Spleen (tissue), 11 donors: ENCODE data around the gene AKAP13. TPM values are rescaled to one million over a fixed set of nuclear protein-coding genes. Genes with fewer than 3 reads are reported as not detected.

Experiments used
- DNase-seq: peaks from one replicate; pipeline ENCODE4 v3.0.0-alpha.2; 2020
- H3K27ac ChIP-seq, 8 donors: fragments of 200-600 bp; sonication (generic) in 7 of 8; 1 replicate in 4 of 8; 2 replicates in 4 of 8; pipeline versions ENCODE4 v1.5.0 to v1.8.0; 2016 to 2021; ENCODE audit warnings: inconsistent platforms in 4 of 8, mild to moderate bottlenecking in 4 of 8, moderate library complexity in 1 of 8
- H3K27me3 ChIP-seq, 7 donors: fragments of 200-600 bp; sonication (generic) in 6 of 7; replicated peaks in 1 of 7; 1 replicate in 4 of 7; 2 replicates in 3 of 7; pipeline versions ENCODE4 v1.5.0 to v1.8.0; 2016 to 2021; ENCODE audit warnings: inconsistent platforms in 3 of 7, mild to moderate bottlenecking in 1 of 7
- H3K36me3 ChIP-seq, 6 donors: fragments of 200-600 bp; sonication (generic) in 5 of 6; 1 replicate in 4 of 6; 2 replicates in 2 of 6; pipeline versions ENCODE4 v1.5.0 to v1.8.0; 2016 to 2021; ENCODE audit warnings: inconsistent platforms in 2 of 6
- H3K4me1 ChIP-seq, 6 donors: fragments of 200-600 bp; sonication (generic) in 5 of 6; 1 replicate in 3 of 6; 2 replicates in 3 of 6; pipeline versions ENCODE4 v1.5.0 to v1.8.0; 2016 to 2021; ENCODE audit warnings: inconsistent platforms in 3 of 6
- H3K4me3 ChIP-seq, 8 donors: fragments of 200-600 bp; sonication (generic) in 7 of 8; 1 replicate in 4 of 8; 2 replicates in 4 of 8; pipeline versions ENCODE4 v1.5.0 to v1.8.0; 2016 to 2021; ENCODE audit warnings: inconsistent platforms in 4 of 8, mild to moderate bottlenecking in 4 of 8, moderate library complexity in 2 of 8
- H3K9me3 ChIP-seq, 8 donors: fragments of 200-600 bp; sonication (generic) in 7 of 8; 1 replicate in 4 of 8; 2 replicates in 4 of 8; pipeline versions ENCODE4 v1.5.0 to v1.8.0; 2016 to 2021; ENCODE audit warnings: inconsistent platforms in 4 of 8
- POLR2A ChIP-seq, 3 donors: fragments of 450-650 bp; IDR thresholded peaks; one replicate each; pipeline ENCODE4 v1.5.1; 2017; ENCODE audit warnings: antibody characterized with exemption in 3 of 3, mild to moderate bottlenecking in 1 of 3
- POLR2AphosphoS5 ChIP-seq, 3 donors: sonication (generic); formaldehyde crosslinking; IDR thresholded peaks; one replicate each; pipeline ENCODE4 v1.5.1; 2017; ENCODE audit warnings: antibody characterized with exemption in 3 of 3
- WGBS, 5 donors: extraction: QIAGEN DNeasy Blood & Tissue Kit in 3 of 5; methylation state at CpG; one replicate each; pipeline versions ENCODE4 v1.1.5 to v1.1.7; 2013 to 2018; 5-methylcytosine and 5-hydroxymethylcytosine counted together
- intact Hi-C: fragments of 100-400 bp; cut with DNase I; formaldehyde crosslinking; loops from one replicate; pipeline ENCODE4 v1.15.0; 2023; ENCODE audit warnings: low total_unique reads
- polyA plus RNA-seq, 3 donors: library from polyadenylated mRNA; stranded (reverse); fragments of 200-250 nt; gene quantifications; one replicate each; pipeline ENCODE4 v1.2.1, GENCODE V29; 2013
- total RNA-seq, 7 donors: library from RNA; depleted of rRNA in 3 of 7; stranded (reverse); fragments of >200 nt in 3 of 7; fragmentation: NEBNext Ultra II Directional in 4 of 7; extraction: Animal tissue kit (Norgen Biotek cat#: 25700) in 4 of 7; gene quantifications; one replicate each; pipeline versions ENCODE4 v1.1.0 to v1.2.1, GENCODE V29; 2016 to 2021
- TF ChIP-seq, protein P1 (sequence below), 11 experiments: fragments of 200-600 bp in 7 of 11; fragments of 450-650 bp in 4 of 11; sonication (generic) in 4 of 11; IDR thresholded peaks in 8 of 11; conservative IDR thresholded peaks in 3 of 11; 1 replicate in 7 of 11; 2 replicates in 4 of 11; pipeline versions ENCODE4 v1.4.0 to v1.8.0; 2016 to 2021; ENCODE audit warnings: antibody characterized with exemption in 11 of 11, inconsistent platforms in 4 of 11, mild to moderate bottlenecking in 1 of 11
- donor health status: healthy with polysubstance abuse.
- donor health status: DM: no; HTN: no; CAD: no; lungs with moderate emphysema.
- donor health status: DM: no; HTN: no; CAD: no.
- donor health status: Bipolar disorder and iron deficiency.
- donor health status: healthy.
- donor health status: DM: no; HTN: no; CAD: no.
- donor health status: DM: yes; HTN: yes; CAD: no.

The AKAP13 gene
- total and polyA plus RNA-seq, 10 donors, result 35.4 to 413 (median 260) TPM

GRCh38 chr15:85757939-85758654 lies 377.7 kb downstream of the AKAP13 start:
- peaks cover 0 to 37% (median 2%) of the 10 kb centered on the region in 6 donors for H3K36me3 ChIP-seq
- H3K4me3 ChIP-seq, result no peak overlapping the region
- WGBS, 5 donors, result 88 to 95% (median 92%) methylated on average over 16 to 17 of the region's 17 CpGs
- intact Hi-C loops, result no loop called here
- H3K4me1 ChIP-seq, result no peaks in the 10 kb centered on the region
- no peaks in the 10 kb centered on the region for H3K27me3 ChIP-seq
- H3K27ac ChIP-seq, result no peak overlapping the region
- TF ChIP-seq, protein P1, sequence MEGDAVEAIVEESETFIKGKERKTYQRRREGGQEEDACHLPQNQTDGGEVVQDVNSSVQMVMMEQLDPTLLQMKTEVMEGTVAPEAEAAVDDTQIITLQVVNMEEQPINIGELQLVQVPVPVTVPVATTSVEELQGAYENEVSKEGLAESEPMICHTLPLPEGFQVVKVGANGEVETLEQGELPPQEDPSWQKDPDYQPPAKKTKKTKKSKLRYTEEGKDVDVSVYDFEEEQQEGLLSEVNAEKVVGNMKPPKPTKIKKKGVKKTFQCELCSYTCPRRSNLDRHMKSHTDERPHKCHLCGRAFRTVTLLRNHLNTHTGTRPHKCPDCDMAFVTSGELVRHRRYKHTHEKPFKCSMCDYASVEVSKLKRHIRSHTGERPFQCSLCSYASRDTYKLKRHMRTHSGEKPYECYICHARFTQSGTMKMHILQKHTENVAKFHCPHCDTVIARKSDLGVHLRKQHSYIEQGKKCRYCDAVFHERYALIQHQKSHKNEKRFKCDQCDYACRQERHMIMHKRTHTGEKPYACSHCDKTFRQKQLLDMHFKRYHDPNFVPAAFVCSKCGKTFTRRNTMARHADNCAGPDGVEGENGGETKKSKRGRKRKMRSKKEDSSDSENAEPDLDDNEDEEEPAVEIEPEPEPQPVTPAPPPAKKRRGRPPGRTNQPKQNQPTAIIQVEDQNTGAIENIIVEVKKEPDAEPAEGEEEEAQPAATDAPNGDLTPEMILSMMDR (IDR thresholded peaks at IDR 0.05 in 8 of 11, conservative IDR thresholded peaks at IDR 0.05 in 3 of 11), result no peak
- no peak for TF ChIP-seq POLR2A (IDR thresholded peaks at IDR 0.05)
- TF ChIP-seq POLR2AphosphoS5 (IDR thresholded peaks at IDR 0.05), result no peak
- no peaks in the 10 kb centered on the region for H3K9me3 ChIP-seq
- peak; percentile 40 for DNase-seq

DNA sequence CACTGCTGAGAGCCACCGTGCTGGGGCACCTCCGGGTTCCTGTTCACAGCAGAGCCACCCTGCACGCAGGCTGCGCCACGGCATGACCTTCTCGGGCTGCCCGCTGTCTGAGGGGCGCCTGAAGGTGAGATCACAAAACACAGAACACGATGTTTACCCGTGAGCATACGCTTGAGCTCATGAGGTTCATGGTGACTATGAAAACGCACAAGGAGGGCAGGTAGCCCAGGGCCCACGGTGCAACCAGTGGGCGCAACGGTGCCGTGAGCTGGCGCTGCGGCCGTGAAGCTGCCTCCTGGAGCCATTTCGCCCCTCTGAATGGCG lies 378.2 kb downstream of the AKAP13 start:
- 95 to 97% (median 97%) methylated on average over 21 of the region's 21 CpGs for WGBS, 5 donors
- Histone ChIP-seq H3K27me3 (no peaks in the 10 kb centered on the region), H3K9me3 (no peaks in the 10 kb centered on the region), H3K4me3 (no peak overlapping the region), H3K36me3 (peaks cover 0 to 42% (median 2%) of the 10 kb centered on the region in 6 donors), H3K27ac (no peak overlapping the region), H3K4me1 (no peaks in the 10 kb centered on the region)
- DNase-seq, result peak; percentile 39
- TF ChIP-seq, protein P1 (IDR thresholded peaks at IDR 0.05 in 8 of 11, conservative IDR thresholded peaks at IDR 0.05 in 3 of 11), result no peak
- no peak for TF ChIP-seq POLR2A (IDR thresholded peaks at IDR 0.05)
- no peak for TF ChIP-seq POLR2AphosphoS5 (IDR thresholded peaks at IDR 0.05)
- intact Hi-C loops, result no loop called here

DNA sequence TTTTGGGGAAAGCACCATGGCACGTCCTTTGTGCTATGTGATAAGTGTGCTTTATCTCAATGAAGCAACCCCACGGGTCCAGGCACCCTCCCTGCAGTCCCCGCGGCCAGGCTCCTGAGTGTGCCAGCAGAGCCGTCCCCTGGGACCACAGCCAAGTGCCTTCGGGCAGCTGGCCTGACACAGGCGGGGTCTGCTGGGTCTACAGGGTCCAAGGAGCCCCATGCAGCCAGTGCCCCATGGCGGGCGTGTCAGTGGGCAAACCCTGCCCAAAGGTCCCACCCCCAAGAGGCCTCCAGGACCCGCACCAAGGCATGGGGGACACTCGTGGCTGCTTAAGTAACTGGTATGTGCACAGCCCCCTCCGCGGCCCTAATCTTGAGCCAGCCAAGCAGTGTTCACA lies 379.0 kb downstream of the AKAP13 start:
- no peak overlapping the region for H3K4me3 ChIP-seq
- no peaks in the 10 kb centered on the region for H3K27me3 ChIP-seq
- DNase-seq, result peak; percentile 71
- H3K9me3 ChIP-seq, result no peaks in the 10 kb centered on the region
- WGBS, 5 donors, result 79 to 92% (median 88%) methylated on average over 4 to 13 of the region's 13 CpGs
- no peaks in the 10 kb centered on the region for H3K4me1 ChIP-seq
- H3K36me3 ChIP-seq, result peaks cover 0 to 43% (median 2%) of the 10 kb centered on the region in 6 donors
- TF ChIP-seq POLR2AphosphoS5 (IDR thresholded peaks at IDR 0.05) (no peak), POLR2A (IDR thresholded peaks at IDR 0.05) (no peak)
- TF ChIP-seq, protein P1 (IDR thresholded peaks at IDR 0.05 in 8 of 11, conservative IDR thresholded peaks at IDR 0.05 in 3 of 11), result no peak
- intact Hi-C loops, result no loop called here
- no peak overlapping the region for H3K27ac ChIP-seq

DNA sequence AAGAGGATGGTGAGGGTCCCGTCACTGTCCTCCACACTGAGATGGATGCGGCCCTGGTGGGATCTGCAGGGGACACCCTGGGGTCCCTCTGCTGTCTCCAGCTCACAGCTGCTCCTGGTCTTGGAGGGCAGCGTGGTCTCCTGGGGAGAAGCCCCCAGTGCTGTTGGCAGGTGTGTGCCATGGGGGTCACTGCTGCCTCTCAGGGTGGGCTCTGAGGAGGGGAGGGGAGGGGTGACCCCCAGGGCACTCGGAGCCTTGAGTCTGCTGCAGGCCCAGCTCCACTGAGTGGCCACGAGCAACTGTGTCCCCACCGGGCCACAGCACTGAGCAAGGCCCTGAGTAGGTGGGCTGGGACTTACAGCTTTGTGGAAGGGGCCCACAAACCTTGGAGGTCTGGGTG lies 379.6 kb downstream of the AKAP13 start:
- H3K27me3 ChIP-seq, result no peaks in the 10 kb centered on the region
- intact Hi-C loops, result no loop called here
- H3K27ac ChIP-seq, result no peak overlapping the region
- DNase-seq, result peak; percentile 47
- no peak for TF ChIP-seq POLR2AphosphoS5 (IDR thresholded peaks at IDR 0.05)
- TF ChIP-seq POLR2A (IDR thresholded peaks at IDR 0.05), result no peak
- TF ChIP-seq, protein P1 (IDR thresholded peaks at IDR 0.05 in 8 of 11, conservative IDR thresholded peaks at IDR 0.05 in 3 of 11), result no peak
- no peaks in the 10 kb centered on the region for H3K4me1 ChIP-seq
- no peaks in the 10 kb centered on the region for H3K9me3 ChIP-seq
- WGBS, 5 donors, result 93 to 100% (median 95%) methylated on average over 1 to 6 of the region's 6 CpGs
- H3K4me3 ChIP-seq, result no peak overlapping the region
- peaks cover 0 to 43% (median 2%) of the 10 kb centered on the region in 6 donors for H3K36me3 ChIP-seq
